ENCODE results near the gene PRR19.

DNA sequence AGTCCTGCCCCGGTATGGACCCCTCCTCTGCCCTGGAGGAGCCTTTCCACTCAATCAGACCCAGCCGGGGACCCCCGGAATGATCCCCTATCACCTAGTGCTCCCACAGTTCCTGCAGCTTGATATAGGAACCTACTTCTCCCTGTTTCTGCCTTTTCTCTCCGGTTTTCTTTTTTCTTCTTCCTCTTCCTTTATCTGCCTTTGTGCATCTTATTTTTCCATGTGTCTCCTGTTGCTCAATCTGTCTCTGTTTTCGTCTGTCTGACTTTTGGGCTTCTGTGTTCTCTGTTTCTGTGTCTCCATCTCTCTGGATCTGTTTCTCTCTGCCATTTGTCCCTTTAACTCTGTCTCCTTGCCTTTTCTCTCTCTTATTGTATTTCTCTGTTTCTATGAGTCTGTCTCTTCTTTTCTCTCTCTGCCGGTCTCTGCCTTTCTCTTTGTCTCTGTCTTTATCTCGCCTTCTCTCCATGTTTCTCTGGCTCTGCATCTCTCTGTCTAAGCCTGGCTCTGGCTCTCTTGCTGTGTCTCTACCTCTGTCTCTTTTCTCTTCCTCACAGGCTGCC, 33.5 kb downstream of the PRR19 start:
- TF ChIP-seq YY1 (IDR thresholded peaks at IDR 0.05; ENCODE audit: insufficient read depth, insufficient read length) = no peak
- TF ChIP-seq ZNF274 (IDR thresholded peaks at IDR 0.05; ENCODE audit: low read depth, low read length) = no peak
- TF ChIP-seq SUZ12 (IDR thresholded peaks at IDR 0.05; ENCODE audit: extremely low read depth, insufficient read depth, insufficient read length) = no peak
